HepG2 (cell line): Measurements from ENCODE around the gene GRK3. TPM values are rescaled to one million over a fixed set of nuclear protein-coding genes. Genes with fewer than 3 reads are reported as not detected.
A peak's percentile ranks its signal among the peaks of the same experiment; 100 is the strongest.
"Not testable (repeated sequence)": the region's sequence is repeated elsewhere in the genome, so short reads cannot be mapped to it uniquely, and the experiment has no call there.

ENCODE experiments used
- ATAC-seq: fragments of 200-7000 bp; cut with Tn5 transposase; 3 replicates; pipeline ENCODE4 v1.9.1; 2020; ENCODE audit warnings: mild to moderate bottlenecking, moderate library complexity
- BruUV-seq: library from RNA; stranded (reverse); fragments of 400-500 nt; replicated peaks from 2 replicates; lab custom pipeline; 2021; lab: Mats Ljungman, UMichigan
- CTCF ChIA-PET: fragments of 300-600 bp; formaldehyde crosslinking; extraction: SDS; loops from one replicate; lab custom pipeline; 2021; ENCODE audit warnings: low total read pairs, inconsistent platforms, low intra/inter-chr PET ratio; lab: Yijun Ruan, JAX
- POLR2A ChIA-PET: fragments of 350-600 bp; sonication (Branson Sonifier 250); formaldehyde crosslinking; loops from one replicate; lab custom pipeline; 2020; ENCODE audit warnings: antibody characterized with exemption, inconsistent platforms; lab: Yijun Ruan, JAX
- DNase-seq: peaks from one replicate; pipeline ENCODE4 v3.0.0-alpha.2; 2015; ENCODE audit warnings: low spot score
- FAIRE-seq: peaks from 3 replicates; lab custom pipeline; 2011; peaks lifted over from hg19 to GRCh38; lab: Jason Lieb, UNC
- H2AFZ ChIP-seq: one replicate; pipeline ENCODE4 v1.6.1; 2011; ENCODE audit warnings: low read length, inconsistent platforms
- H3K27ac ChIP-seq: fragments of 300-600 bp; 3 replicates; pipeline ENCODE4 v1.8.0; 2011; ENCODE audit warnings: mixed run types, mild to moderate bottlenecking, mixed read lengths, low read length, inconsistent platforms; ENCODE audit not compliant: insufficient read depth; ENCODE audit errors: extremely low read length
- H3K27me3 ChIP-seq, 2 experiments: fragments of 200-600 bp in 1 of 2; 2 replicates in 1 of 2; 3 replicates in 1 of 2; pipeline versions ENCODE4 v1.6.0 to v1.8.0; 2011; ENCODE audit warnings: low read length in 2 of 2, mild to moderate bottlenecking in 2 of 2, moderate library complexity in 2 of 2, inconsistent platforms in 1 of 2; ENCODE audit not compliant: insufficient read depth in 2 of 2, control insufficient read depth in 1 of 2
- H3K36me3 ChIP-seq, 2 experiments: fragments of 200-600 bp in 1 of 2; replicated peaks in 1 of 2; 2 replicates in 1 of 2; 3 replicates in 1 of 2; pipeline versions ENCODE4 v1.5.1 to v1.8.0; 2011; ENCODE audit warnings: low read length in 2 of 2, inconsistent platforms in 1 of 2; ENCODE audit not compliant: insufficient read depth in 2 of 2, control insufficient read depth in 1 of 2
- H3K4me1 ChIP-seq: 2 replicates; pipeline ENCODE4 v1.5.1; 2012; ENCODE audit warnings: low read length, inconsistent platforms; ENCODE audit not compliant: insufficient read depth
- H3K4me2 ChIP-seq: 2 replicates; pipeline ENCODE4 v1.6.0; 2011; ENCODE audit warnings: low read depth, low read length, inconsistent platforms
- H3K4me3 ChIP-seq, 3 experiments: fragments of 200-600 bp in 1 of 3; sonication (generic), shearing (Covaris generic) in 1 of 3; replicated peaks in 1 of 3; 2 replicates each; pipeline ENCODE4 v1.5.1; 2011 to 2016; ENCODE audit warnings: low read length in 3 of 3, inconsistent platforms in 2 of 3, low read depth in 2 of 3, mild to moderate bottlenecking in 2 of 3, control low read depth in 1 of 3, mixed read lengths in 1 of 3; ENCODE audit not compliant: insufficient read depth in 1 of 3
- H3K79me2 ChIP-seq: one replicate; pipeline ENCODE4 v1.6.1; 2011; ENCODE audit warnings: low read length, inconsistent platforms; ENCODE audit not compliant: insufficient read depth
- H3K9ac ChIP-seq: 2 replicates; pipeline ENCODE4 v1.6.0; 2011; ENCODE audit warnings: mild to moderate bottlenecking, low read depth, low read length, inconsistent platforms; ENCODE audit not compliant: insufficient read depth
- H3K9me3 ChIP-seq: 2 replicates; pipeline ENCODE4 v1.5.1; 2012; ENCODE audit warnings: mild to moderate bottlenecking, low read length
- H4K20me1 ChIP-seq: 2 replicates; pipeline ENCODE4 v1.6.0; 2011; ENCODE audit warnings: inconsistent platforms, mild to moderate bottlenecking, low read length, moderate library complexity; ENCODE audit not compliant: insufficient read depth
- CREB1 ChIP-seq, 2 experiments: fragments of 450-650 bp in 1 of 2; IDR thresholded peaks; 2 replicates each; pipeline ENCODE4 v1.6.1; 2016 to 2017; ENCODE audit warnings: control low read depth in 1 of 2, mild to moderate bottlenecking in 1 of 2, missing compliant biosample characterization in 1 of 2, missing genetic modification characterization in 1 of 2
- ZNF329 ChIP-seq: sonication (generic); formaldehyde crosslinking; IDR thresholded peaks from 2 replicates; pipeline ENCODE4 v1.9.0; 2021; ENCODE audit warnings: low read depth, mild to moderate bottlenecking, missing genetic modification reagents
- WGBS: methylation state at CpG from one replicate; pipeline ENCODE4 v1.1.6; 2017; ENCODE audit warnings: low lambda C conversion rate; 5-methylcytosine and 5-hydroxymethylcytosine counted together
- in situ Hi-C: cut with HindIII; loops from 2 replicates; pipeline ENCODE4 v1.10.0; 2017; ENCODE audit warnings: low pct_unique_long_range_greater_than_20kb; ENCODE audit not compliant: extremely low pct_ligation_motif_present
- intact Hi-C: fragments of 100-400 bp; cut with micrococcal nuclease; formaldehyde crosslinking; loops from one replicate; pipeline ENCODE4 v1.10.0; 2022; ENCODE audit not compliant: unreplicated experiment
- polyA plus RNA-seq, 8 experiments: library from polyadenylated mRNA; depleted of rRNA in 3 of 8; stranded (reverse) in 7 of 8; unstranded in 1 of 8; fragments of >200 nt; fragmentation: Illumina TruSeq in 4 of 8; extraction: Trizol in 4 of 8; gene quantifications; 2 replicates each; pipeline versions ENCODE4 v1.2.1 to v1.2.3, GENCODE V29; 2011 to 2016; ENCODE audit warnings: low read depth in 4 of 8, missing spikeins in 1 of 8, mixed read lengths in 1 of 8; ENCODE audit not compliant: insufficient read depth in 1 of 8
- total RNA-seq, 5 experiments: library from RNA; depleted of rRNA; stranded (reverse); fragments of >200 nt; fragmentation: Illumina TruSeq; extraction: Trizol; gene quantifications; 2 replicates each; pipeline ENCODE4 v1.2.3, GENCODE V29; 2016; ENCODE audit warnings: low read depth in 1 of 5

Gene GRK3
- total and polyA plus RNA-seq, 2 of the 13 experiments (the other 11 are each of a cell fraction or from before 2014, with no cell fraction given) = 8.5 to 16.7 TPM

- 48% methylated on average over 3 of the region's 3 CpGs for WGBS
- intact Hi-C loops; DNase-seq; H3K27ac ChIP-seq; in situ Hi-C loops; BruUV-seq; H4K20me1 ChIP-seq; FAIRE-seq; H3K79me2 ChIP-seq; H3K4me3 ChIP-seq; POLR2A ChIA-PET; H3K27me3 ChIP-seq; ATAC-seq; H3K36me3 ChIP-seq; H2AFZ ChIP-seq; H3K9ac ChIP-seq; H3K4me1 ChIP-seq; H3K4me2 ChIP-seq; CTCF ChIA-PET; TF ChIP-seq CREB1 (CRISPR knock-in tag; IDR thresholded peaks at IDR 0.05): not testable (repeated sequence)
- TF ChIP-seq CREB1 (IDR thresholded peaks at IDR 0.05) = peak; percentile 62
- peaks cover 16% of the 10 kb centered on the region for H3K9me3 ChIP-seq
These were observed 36.4 kb upstream of the GRK3 start for GRCh38 chr22:25528068-25528467.

GRCh38 chr22:25529059-25529458 lies 35.4 kb upstream of the GRK3 start:
- H3K4me2 ChIP-seq, DNase-seq, H3K27me3 ChIP-seq, H3K9ac ChIP-seq, H4K20me1 ChIP-seq, H3K79me2 ChIP-seq, H2AFZ ChIP-seq, H3K27ac ChIP-seq, H3K4me3 ChIP-seq: not testable (repeated sequence)
- peaks cover 16% of the 10 kb centered on the region for H3K9me3 ChIP-seq
- TF ChIP-seq ZNF329 = peak; percentile 94
- TF ChIP-seq, all 625 proteins: peak for 1; not testable (repeated sequence) for 624
- ATAC-seq, POLR2A ChIA-PET, FAIRE-seq, H3K36me3 ChIP-seq, CTCF ChIA-PET, BruUV-seq, in situ Hi-C loops, H3K4me1 ChIP-seq, intact Hi-C loops: not testable (repeated sequence)
- 65% methylated on average over 1 of the region's 1 CpG for WGBS

GRCh38 chr22:25529541-25530137 lies 34.8 kb upstream of the GRK3 start:
- DNase-seq, H4K20me1 ChIP-seq, H3K27ac ChIP-seq, intact Hi-C loops, in situ Hi-C loops, H3K9ac ChIP-seq, ATAC-seq, H3K4me1 ChIP-seq, H3K36me3 ChIP-seq, POLR2A ChIA-PET, H2AFZ ChIP-seq, H3K4me2 ChIP-seq, H3K4me3 ChIP-seq, CTCF ChIA-PET, FAIRE-seq, H3K79me2 ChIP-seq, BruUV-seq, H3K27me3 ChIP-seq: not testable (repeated sequence)
- 95% methylated on average over 4 of the region's 4 CpGs for WGBS
- peaks cover 13% of the 10 kb centered on the region for H3K9me3 ChIP-seq

GRCh38 chr22:25531677-25532076 lies 32.8 kb upstream of the GRK3 start:
- H3K36me3 ChIP-seq, H3K4me1 ChIP-seq, ATAC-seq, H3K27ac ChIP-seq, DNase-seq, H3K79me2 ChIP-seq, H3K9ac ChIP-seq, in situ Hi-C loops, H4K20me1 ChIP-seq, H3K9me3 ChIP-seq, H2AFZ ChIP-seq, H3K4me2 ChIP-seq, BruUV-seq, POLR2A ChIA-PET, intact Hi-C loops, CTCF ChIA-PET, H3K4me3 ChIP-seq, H3K27me3 ChIP-seq, FAIRE-seq: not testable (repeated sequence)
- 93% methylated on average over 4 of the region's 4 CpGs for WGBS
